ENCODE measurements around the gene NPAS3. TPM values are rescaled to one million over a fixed set of nuclear protein-coding genes. Genes with fewer than 3 reads are reported as not detected.
A peak's percentile ranks its signal among the peaks of the same experiment; 100 is the strongest.

The NPAS3 gene
- total RNA-seq, 1 donor from 2014 or later: 0.93 TPM

DNA sequence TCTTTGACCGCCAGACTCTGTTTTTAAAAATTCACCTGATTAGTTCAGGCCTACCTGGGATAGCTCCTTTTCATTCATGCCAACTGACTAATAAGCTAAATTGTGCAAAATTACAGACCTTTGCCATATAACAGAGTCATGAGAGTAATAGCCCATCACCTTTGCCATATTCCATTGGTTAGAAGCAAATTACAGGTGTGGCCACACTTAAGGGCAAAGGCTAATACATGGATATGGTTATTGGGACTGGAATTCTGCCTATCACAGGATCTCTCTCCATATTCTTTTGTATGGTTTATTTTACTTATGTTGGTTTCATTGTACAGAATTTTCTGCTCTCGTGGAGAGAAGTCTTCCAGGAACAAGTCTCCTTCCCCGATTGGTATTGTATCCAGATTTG is 897.0 kb downstream of the NPAS3 start:
- DNase-seq (ENCODE audit: extremely low read depth, low read depth, low spot score): no peak

DNA sequence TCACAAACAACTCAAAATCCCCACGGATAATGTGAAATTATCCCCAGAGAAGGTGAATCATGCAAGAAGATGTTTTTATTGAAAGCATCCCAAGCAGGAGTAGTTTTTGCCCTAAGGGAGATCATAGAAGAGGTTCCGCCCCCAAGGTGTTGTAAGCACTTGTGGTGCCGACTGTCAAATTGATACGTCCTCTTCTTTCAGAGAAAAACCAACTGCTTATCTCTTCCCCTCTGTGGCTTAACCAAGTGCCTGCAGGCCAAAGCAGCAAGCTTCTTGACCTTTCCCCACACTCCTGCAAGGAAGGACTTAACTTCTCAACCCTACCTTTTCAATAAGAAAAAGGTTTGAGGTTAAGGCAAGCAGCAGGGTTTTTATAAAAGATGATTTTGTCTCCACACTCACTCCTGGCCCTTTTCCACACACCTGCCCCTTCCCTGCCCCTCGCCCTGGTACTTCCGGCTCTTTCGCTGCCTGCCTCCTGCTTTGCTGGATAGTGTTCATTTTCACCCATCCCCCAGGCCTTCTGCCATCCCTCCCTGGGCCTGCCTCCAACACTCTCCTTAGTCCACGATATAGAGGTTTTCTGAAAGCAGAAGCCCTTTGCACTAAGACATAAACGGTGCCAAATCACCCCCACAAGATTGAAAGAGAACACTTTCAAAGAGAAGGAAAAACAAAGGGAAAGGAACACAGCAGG is 897.7 kb downstream of the NPAS3 start:
- no peak for DNase-seq (ENCODE audit: extremely low read depth, low read depth, low spot score)

DNA sequence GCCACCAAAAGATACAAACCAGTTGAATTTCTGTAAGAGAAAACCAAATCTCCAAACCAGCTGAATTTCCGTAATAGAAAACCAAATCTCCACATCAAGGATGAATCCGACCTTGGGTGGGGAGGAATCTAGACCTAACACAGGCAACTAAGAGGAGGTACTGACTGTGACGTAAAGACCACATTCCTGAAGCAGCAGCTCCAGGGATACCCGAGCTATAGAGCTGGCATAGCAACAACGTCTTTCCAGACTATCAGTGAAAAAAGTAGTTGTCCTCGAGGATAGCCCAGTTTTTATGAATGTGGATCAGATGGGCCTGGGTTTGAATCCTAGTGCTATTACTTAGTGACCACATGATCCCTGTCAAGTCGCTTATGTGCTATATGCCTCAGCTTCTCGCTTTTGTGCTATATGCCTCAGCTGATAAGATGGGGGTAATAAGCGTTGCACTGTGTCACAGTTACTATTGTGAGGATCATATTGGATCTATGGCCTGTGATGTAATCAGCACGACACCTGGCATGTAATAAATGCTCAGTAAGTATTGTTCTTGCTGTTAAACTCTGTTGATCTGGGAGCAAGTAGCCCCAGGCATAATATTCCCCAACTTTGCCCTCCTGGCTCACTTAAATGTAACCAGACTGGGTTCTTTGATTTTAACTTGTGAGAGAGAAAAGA is 898.4 kb downstream of the NPAS3 start:
- DNase-seq (ENCODE audit: extremely low read depth, low read depth, low spot score): no peak

DNA sequence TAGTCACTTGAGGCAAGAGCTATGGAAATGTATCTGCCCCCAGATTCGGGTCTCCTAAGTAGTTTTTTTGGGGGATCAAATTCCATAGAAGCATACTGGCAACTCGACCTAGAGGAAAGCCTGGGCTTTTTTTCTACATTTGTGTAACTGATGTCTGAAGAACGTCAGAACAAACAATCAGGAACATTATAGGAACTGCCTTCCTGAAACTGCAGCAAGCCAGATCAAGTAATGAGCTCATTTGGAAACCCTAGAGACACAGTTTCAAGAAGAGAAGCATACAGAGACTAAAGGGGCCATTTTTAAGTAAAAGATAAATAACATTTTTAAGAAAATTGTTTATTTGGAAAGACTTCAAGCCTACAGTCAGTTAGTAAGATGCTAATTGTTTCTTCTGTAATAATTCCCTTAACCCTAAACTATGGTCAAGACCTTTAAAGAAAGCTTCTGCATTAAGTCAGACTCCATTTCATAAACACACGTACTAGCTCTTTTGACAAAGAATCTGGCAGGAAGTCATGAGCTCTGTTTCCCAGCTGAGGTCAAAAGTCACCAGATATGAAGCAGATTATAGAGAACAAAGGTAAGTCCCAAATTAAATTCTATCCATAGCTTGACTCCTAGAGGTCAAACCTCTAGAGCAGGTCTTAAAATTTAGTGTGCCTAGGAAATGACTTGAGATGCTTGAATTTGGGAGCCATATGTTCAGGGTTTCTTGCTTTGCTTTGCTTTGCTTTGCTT is 899.4 kb downstream of the NPAS3 start:
- DNase-seq (ENCODE audit: extremely low read depth, low read depth, low spot score): no peak

DNA sequence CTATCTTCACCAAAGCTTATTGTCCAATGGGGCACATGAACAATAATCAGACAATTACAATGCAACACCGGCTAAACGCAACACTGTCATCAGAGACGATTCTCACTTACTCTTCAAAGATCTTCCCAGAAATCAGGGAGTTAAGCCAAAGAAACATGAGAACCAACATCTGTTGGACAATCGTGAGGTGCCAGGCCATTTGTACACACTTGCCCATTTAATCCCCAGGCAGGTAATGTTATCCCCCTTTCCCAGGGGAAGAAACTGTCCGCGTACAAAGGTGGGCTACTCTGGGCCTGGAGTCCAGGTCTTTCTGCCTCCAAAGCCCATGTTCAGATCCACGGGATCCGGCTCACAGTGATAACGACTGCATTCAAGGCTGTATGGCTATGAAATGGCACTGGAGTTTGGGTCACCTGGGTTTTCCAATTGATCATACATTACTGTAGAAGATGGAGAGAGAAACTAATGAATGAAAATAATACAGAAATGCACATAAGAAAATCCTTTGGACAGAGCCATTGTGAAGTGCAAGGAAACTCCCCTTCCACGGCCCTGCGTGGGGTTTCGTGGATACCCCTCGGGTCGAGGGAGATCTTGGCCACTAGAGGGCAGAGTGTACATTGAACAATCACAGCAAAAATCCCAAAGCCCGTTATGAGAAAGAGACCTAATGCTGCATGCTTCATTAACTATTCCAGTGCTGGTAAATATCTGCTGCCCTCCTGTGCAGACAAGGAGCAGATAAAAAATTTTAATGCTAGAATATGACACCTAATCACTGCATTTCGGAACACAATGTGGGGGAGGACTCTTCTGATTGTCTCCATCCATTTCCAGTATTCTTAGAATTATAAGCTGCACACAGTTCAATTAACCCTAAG is 900.8 kb downstream of the NPAS3 start:
- peak; percentile 18 for DNase-seq (ENCODE audit: extremely low read depth, low read depth, low spot score)

DNA sequence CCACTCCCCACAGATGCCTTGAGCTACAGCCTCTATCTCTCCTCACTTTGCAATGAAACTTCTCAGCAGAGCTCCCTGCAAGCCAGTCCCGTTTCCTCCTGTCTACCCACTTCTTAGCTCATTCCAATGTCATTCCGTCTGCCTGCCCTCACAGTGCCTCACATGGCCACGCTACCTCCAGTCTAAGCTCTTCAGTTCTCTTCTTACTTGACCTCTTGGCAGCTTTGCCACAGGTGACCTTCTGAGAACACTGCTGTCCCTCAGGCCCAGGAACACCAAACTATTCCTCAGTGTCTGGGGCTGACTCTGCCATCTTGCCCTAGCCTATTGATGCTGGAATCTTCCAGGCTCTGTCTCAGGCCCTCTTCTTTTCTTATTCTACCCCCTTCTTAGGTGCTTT is 902.1 kb downstream of the NPAS3 start:
- DNase-seq (ENCODE audit: extremely low read depth, low read depth, low spot score): no peak

DNA sequence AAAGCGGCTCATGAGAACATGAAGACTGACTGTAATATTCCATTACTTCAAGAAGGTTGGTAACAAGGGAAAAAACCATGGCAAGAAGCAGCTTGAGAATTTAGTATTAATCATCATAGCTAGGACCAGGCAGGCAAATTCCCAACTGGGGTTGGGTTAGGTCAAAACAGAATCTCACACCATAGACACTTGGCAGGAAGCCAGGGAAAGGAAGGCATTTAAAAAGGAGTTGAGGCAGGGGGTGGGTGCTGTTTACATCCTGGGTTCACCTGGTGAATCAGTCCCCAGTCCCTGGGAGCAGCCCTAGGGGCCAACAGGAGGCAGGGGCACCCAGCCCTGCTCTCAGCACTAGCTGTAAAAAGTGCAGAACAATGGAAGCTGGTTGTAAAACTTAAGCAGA is 903.6 kb downstream of the NPAS3 start:
- DNase-seq (ENCODE audit: extremely low read depth, low read depth, low spot score): no peak

DNA sequence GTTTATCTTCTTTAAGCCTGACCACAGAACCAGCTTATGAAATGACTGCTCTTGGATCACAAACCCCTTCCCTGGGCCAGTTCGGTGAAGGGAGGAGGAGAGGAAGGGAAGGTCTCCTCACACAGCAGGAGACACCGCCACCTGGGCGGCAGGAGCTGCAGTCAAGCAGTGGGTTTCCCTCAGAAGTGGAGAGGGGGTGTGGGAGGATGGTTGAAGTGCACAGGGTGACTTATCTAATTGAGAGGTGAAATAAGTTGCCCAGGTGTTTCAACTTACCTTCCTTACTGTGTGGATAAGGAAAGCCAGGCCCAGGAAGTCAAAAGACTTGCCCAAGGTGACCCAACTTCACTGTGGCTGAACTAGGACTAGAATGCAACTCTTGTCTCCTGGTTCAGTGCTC is 905.4 kb downstream of the NPAS3 start:
- DNase-seq (ENCODE audit: extremely low read depth, low read depth, low spot score): no peak

DNA sequence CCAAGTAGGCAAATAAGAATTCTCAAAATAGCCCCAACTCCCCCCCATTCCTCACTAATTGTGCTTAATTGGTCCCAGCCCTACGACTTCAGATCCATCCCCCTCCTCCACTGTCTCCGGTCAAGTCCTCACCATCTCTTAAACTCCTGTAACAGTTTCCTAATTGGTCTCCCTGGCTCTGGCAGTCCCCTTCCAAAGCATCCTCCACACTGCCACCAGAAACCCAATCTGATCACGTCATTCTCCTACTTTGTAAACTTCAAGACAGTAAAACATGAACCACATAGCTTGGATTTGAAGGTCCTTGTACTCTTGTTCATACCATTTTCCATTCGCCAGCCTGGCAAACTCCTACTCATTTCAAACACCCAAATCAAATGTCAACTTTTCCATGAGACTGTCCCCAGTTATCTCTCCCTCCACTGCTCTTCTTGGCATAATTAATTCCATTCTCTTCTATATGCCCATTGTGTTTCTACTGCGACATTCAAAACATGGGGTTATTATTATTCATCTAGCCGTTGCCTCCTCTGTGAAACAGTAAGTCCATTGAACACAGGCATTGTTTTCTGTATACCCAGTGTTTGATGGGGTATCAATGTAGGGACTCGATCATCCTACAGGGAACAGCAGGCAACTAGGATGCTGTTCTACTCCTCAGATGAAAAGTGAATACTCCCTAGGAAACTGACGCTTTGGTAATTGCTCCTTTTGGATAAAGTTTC is 907.6 kb downstream of the NPAS3 start:
- DNase-seq (ENCODE audit: extremely low read depth, low read depth, low spot score): no peak

DNA sequence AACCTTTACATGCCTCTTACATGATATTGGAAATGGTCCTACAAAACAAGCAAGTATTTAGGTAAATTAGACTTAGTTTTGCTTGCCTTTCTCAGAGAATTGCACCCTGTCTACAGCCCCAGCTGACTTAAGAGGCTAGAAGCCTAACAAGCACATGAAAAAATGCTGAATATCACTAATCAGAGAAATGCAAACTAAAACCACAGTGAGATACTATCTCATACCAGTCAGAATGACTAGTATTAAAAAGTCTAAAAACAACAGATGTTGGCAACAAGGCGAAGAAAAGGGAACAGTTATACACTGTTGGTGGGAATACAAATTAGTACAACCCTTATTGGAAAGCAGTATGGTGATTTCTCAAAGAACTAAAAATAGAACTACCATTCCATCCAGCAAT is 908.4 kb downstream of the NPAS3 start:
- DNase-seq (ENCODE audit: extremely low read depth, low read depth, low spot score): no peak

DNA sequence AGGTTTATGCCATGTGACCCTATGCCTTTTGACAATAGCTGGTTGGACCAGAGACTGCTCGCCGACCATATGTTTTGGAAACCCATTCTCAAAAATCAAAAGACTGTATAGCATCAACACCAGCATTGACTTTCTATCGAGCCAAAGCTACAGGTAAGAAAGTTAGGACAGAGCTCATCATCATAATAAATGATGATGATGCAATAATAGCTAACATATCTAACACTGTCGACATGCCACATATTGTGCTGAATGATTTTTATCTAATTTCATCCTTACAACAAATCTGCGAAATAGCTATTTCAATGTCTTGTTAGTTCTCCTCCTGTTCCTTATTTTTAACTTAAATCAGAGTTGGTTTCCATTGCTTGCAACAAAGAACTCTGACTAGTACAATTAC is 909.3 kb downstream of the NPAS3 start:
- DNase-seq (ENCODE audit: extremely low read depth, low read depth, low spot score): no peak

DNA sequence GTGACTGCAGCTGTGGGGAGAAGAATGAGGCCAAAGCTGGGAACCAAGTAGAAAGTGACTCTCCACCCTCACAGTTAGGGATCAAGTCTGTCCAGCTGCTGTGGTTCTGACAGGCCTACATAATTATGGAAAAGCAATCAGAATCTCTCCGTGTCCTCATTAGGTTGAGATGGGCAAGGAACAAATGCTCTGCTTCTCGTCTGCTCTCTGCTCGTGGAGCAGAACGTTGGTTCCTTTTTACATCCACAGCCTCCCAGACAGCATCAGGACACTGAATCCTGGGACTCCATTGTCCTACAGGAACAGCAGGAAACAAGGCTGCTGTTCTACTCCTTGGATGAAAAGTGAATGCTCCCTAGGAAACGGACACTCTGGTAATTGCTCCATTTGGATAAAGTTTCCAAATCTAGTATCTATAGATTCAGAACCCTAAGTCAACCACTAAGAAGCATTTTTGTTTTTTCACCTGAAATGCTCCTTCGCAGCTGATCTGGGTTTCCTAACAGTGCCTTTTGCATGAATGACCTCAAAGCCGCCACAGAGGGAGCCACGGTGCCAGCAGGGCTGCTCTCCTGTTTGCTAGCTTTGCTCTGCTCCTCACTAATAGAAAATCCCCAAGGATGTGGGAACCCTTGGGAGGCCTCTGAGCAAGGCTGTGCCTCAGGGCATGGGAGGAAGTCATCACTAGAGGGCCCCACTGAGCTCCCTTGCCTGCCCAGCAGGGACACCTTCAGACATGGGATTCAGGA is 910.2 kb downstream of the NPAS3 start:
- DNase-seq (ENCODE audit: extremely low read depth, low read depth, low spot score): peak; percentile 23

DNA sequence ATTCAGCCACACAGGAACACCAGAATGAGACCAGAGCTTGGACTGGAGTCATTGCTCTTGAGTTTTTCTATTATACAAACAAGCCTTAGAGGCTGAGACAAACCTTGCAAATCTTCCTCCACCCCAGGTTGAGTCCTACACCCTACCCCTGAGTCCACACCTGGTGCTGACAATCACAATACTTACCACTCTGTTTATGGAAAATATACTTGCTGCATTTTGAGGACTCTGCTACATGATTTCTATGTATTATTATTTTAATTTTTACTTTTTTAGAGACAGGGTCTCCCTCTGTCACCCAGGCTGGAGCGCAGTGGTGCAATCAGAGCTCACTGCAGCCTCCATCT is 910.7 kb downstream of the NPAS3 start:
- DNase-seq (ENCODE audit: extremely low read depth, low read depth, low spot score): no peak

DNA sequence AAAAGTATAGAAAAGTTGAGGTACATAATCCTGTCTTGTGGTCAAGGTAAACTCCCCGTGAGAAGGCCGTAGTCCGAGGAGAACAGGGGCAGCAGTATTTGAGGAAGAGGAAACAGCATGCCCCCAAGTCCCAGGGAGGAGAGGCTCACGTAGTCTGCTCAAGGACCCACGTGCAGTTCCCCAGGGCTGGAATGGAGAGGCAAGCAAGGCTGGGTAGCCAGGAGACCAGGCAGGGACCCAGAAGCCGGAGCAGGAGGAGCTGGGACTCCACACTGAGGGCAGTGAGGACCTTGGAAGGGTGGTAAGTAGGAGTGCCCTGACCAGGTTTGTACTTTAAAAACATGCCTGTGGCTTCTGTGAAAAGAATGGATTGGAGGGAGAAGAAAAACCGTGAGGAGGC is 912.1 kb downstream of the NPAS3 start:
- DNase-seq (ENCODE audit: extremely low read depth, low read depth, low spot score): no peak

DNA sequence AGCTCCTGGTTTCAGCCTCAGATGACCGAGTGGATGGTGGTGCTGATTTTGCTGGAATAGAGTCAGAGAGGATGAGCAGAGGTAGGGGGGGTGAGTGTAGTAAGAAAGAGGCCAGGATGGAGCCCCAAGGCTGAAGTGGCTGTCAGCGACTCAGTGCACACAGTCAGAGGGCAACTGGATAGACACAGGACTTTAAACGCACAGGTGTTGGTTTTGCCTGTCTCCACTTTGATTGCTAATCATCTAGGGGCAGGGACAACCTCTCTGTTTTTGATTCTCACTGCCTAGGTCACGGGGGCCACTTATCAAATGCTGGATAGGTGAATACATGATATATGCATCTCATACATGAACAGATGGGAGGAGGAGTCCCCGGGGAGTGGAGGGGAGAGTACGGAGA is 912.7 kb downstream of the NPAS3 start:
- no peak for DNase-seq (ENCODE audit: extremely low read depth, low read depth, low spot score)

DNA sequence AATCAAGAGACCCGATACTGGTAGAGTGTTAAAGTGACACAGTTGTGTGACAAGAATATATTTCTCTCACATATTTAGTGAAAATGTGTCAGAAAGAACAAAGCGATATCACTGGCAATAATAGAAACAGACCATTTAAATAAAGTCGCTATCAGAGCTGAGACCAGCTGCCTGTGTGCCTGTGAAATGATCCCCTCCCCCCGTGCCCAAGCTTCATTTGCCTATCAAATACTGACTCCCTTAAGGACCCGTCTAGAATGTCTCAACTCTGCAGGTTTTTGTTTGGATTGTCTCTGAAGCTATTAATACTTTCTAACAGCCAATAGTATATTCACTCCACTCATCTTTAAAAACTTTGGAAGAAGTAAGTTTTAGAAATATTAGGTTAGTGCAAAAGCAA is 913.3 kb downstream of the NPAS3 start:
- DNase-seq (ENCODE audit: extremely low read depth, low read depth, low spot score): no peak
